ENCODE data around the gene CYP46A1.

DNA sequence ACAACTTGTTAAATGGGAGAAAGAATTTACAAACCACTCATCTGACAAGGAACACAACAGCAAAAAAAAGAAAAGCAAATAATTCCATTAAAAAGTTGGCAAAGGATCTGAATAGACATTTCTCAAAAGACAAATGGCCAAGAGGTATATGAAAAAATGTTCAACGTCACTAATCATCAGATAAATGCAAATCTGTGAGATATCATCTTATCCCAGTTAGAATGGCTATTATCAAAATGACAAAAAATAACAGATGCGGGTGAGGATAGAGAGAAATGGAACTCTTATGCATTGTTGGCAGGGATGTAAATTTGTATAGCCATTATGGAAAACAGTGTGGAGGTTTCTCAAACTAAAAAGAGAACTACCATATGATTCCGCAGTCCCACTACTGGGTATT lies 29.9 kb downstream of the CYP46A1 start:
- TF ChIP-seq SIN3A (IDR thresholded peaks at IDR 0.05; ENCODE audit: borderline replicate concordance, insufficient read depth, low read length) (no peak), TAF1 (IDR thresholded peaks at IDR 0.05; ENCODE audit: borderline replicate concordance, insufficient read depth, low read length) (no peak), POLR2AphosphoS5 (IDR thresholded peaks at IDR 0.05; ENCODE audit: low read depth, low read length) (no peak)
- TF ChIP-seq, protein P1, sequence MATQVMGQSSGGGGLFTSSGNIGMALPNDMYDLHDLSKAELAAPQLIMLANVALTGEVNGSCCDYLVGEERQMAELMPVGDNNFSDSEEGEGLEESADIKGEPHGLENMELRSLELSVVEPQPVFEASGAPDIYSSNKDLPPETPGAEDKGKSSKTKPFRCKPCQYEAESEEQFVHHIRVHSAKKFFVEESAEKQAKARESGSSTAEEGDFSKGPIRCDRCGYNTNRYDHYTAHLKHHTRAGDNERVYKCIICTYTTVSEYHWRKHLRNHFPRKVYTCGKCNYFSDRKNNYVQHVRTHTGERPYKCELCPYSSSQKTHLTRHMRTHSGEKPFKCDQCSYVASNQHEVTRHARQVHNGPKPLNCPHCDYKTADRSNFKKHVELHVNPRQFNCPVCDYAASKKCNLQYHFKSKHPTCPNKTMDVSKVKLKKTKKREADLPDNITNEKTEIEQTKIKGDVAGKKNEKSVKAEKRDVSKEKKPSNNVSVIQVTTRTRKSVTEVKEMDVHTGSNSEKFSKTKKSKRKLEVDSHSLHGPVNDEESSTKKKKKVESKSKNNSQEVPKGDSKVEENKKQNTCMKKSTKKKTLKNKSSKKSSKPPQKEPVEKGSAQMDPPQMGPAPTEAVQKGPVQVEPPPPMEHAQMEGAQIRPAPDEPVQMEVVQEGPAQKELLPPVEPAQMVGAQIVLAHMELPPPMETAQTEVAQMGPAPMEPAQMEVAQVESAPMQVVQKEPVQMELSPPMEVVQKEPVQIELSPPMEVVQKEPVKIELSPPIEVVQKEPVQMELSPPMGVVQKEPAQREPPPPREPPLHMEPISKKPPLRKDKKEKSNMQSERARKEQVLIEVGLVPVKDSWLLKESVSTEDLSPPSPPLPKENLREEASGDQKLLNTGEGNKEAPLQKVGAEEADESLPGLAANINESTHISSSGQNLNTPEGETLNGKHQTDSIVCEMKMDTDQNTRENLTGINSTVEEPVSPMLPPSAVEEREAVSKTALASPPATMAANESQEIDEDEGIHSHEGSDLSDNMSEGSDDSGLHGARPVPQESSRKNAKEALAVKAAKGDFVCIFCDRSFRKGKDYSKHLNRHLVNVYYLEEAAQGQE (IDR thresholded peaks at IDR 0.05; ENCODE audit: insufficient read depth in 1 of 2, low read depth in 2 of 2, low read length in 2 of 2), result no peak
